HEK293 (cell line): ENCODE results near the gene EGFL8.
"Not testable (repeated sequence)": the region's sequence is repeated elsewhere in the genome, so short reads cannot be mapped to it uniquely, and the experiment has no call there.

ENCODE experiments used
- CTCF ChIA-PET: fragments of 350-600 bp; formaldehyde crosslinking; extraction: SDS; loops from one replicate; lab custom pipeline; 2021; ENCODE audit warnings: antibody characterized with exemption; lab: Yijun Ruan, JAX
- POLR2A ChIA-PET: fragments of 300-600 bp; formaldehyde crosslinking; extraction: SDS; loops from one replicate; lab custom pipeline; 2020; ENCODE audit warnings: antibody characterized with exemption, inconsistent platforms; lab: Yijun Ruan, JAX
- H3K27ac ChIP-seq: fragments of 200-500 bp; sonication (Bioruptor generic); 2 replicates; pipeline ENCODE4 v1.5.1; 2014; ENCODE audit warnings: low read depth, low read length, control low read depth, inconsistent platforms; ENCODE audit errors: extremely low read depth
- H3K36me3 ChIP-seq, 2 experiments: fragments of 200-500 bp in 1 of 2; sonication (Bioruptor generic) in 1 of 2; 1 replicate in 1 of 2; 2 replicates in 1 of 2; pipeline ENCODE4 v1.5.1; 2014 to 2017; ENCODE audit warnings: inconsistent platforms in 2 of 2, low read length in 2 of 2; ENCODE audit not compliant: control insufficient read depth in 2 of 2, insufficient read depth in 1 of 2
- H3K4me1 ChIP-seq: fragments of 200-500 bp; sonication (Bioruptor generic); 2 replicates; pipeline ENCODE4 v1.5.1; 2014; ENCODE audit warnings: mild to moderate bottlenecking, low read length, inconsistent platforms; ENCODE audit not compliant: control insufficient read depth, insufficient read depth
- H3K4me3 ChIP-seq: 2 replicates; pipeline ENCODE4 v1.5.1; 2011; ENCODE audit warnings: low read depth, mild to moderate bottlenecking, control low read depth, low read length, moderate library complexity
- H3K9me3 ChIP-seq: fragments of 200-500 bp; sonication (Bioruptor generic); 2 replicates; pipeline ENCODE4 v1.5.1; 2014; ENCODE audit warnings: low read depth, low read length, inconsistent platforms; ENCODE audit not compliant: control insufficient read depth, insufficient read depth
- HOXA7 ChIP-seq: sonication (generic); formaldehyde crosslinking; IDR thresholded peaks from 2 replicates; pipeline ENCODE4 v1.8.1; 2022; ENCODE audit warnings: missing genetic modification reagents, borderline replicate concordance
- KLF1 ChIP-seq: fragments of 450-650 bp; formaldehyde crosslinking; IDR thresholded peaks from 2 replicates; pipeline ENCODE4 v1.5.1; 2016; ENCODE audit warnings: missing biosample characterization, missing genetic modification characterization
- KLF7 ChIP-seq: fragments of 450-650 bp; formaldehyde crosslinking; IDR thresholded peaks from 2 replicates; pipeline ENCODE4 v1.5.1; 2016; ENCODE audit warnings: missing biosample characterization, missing genetic modification characterization, borderline replicate concordance
- OSR2 ChIP-seq: fragments of 450-650 bp; formaldehyde crosslinking; IDR thresholded peaks from 2 replicates; pipeline ENCODE4 v1.5.1; 2016; ENCODE audit warnings: missing biosample characterization, missing genetic modification characterization
- SALL2 ChIP-seq: fragments of 450-650 bp; formaldehyde crosslinking; IDR thresholded peaks from 2 replicates; pipeline ENCODE4 v1.5.0; 2017; ENCODE audit warnings: missing biosample characterization, mild to moderate bottlenecking, missing genetic modification characterization, borderline replicate concordance
- SP7 ChIP-seq: fragments of 450-650 bp; formaldehyde crosslinking; IDR thresholded peaks from 2 replicates; pipeline ENCODE4 v1.5.1; 2016; ENCODE audit warnings: missing biosample characterization, missing genetic modification characterization
- TCF7L2 ChIP-seq: IDR thresholded peaks from 2 replicates; pipeline ENCODE4 v1.6.1; 2011; ENCODE audit warnings: low read depth, mild to moderate bottlenecking, inconsistent platforms, low read length, moderate library complexity, borderline replicate concordance
- ZBTB20 ChIP-seq: fragments of 450-650 bp; formaldehyde crosslinking; IDR thresholded peaks from 2 replicates; pipeline ENCODE4 v1.5.1; 2016; ENCODE audit warnings: missing biosample characterization, missing genetic modification characterization
- ZNF221 ChIP-seq: fragments of 450-650 bp; formaldehyde crosslinking; IDR thresholded peaks from 2 replicates; pipeline ENCODE4 v1.5.1; 2017; ENCODE audit warnings: missing biosample characterization, missing genetic modification characterization, borderline replicate concordance
- ZNF23 ChIP-seq: fragments of 450-650 bp; formaldehyde crosslinking; IDR thresholded peaks from 2 replicates; pipeline ENCODE4 v1.5.1; 2016; ENCODE audit warnings: missing biosample characterization, missing genetic modification characterization, borderline replicate concordance
- ZNF416 ChIP-seq: fragments of 450-650 bp; formaldehyde crosslinking; IDR thresholded peaks from 2 replicates; pipeline ENCODE4 v1.5.1; 2016; ENCODE audit warnings: missing biosample characterization, missing genetic modification characterization
- ZNF423 ChIP-seq: fragments of 450-650 bp; formaldehyde crosslinking; IDR thresholded peaks from 2 replicates; pipeline ENCODE4 v1.5.1; 2016; ENCODE audit warnings: missing biosample characterization, missing genetic modification characterization
- ZNF48 ChIP-seq: fragments of 450-650 bp; formaldehyde crosslinking; IDR thresholded peaks from 2 replicates; pipeline ENCODE4 v1.5.1; 2016; ENCODE audit warnings: missing biosample characterization, missing genetic modification characterization
- ZNF560 ChIP-seq: fragments of 450-650 bp; formaldehyde crosslinking; IDR thresholded peaks from 2 replicates; pipeline ENCODE4 v1.5.1; 2017; ENCODE audit warnings: missing biosample characterization, missing genetic modification characterization, borderline replicate concordance
- ZNF626 ChIP-seq: fragments of 450-650 bp; sonication (Bioruptor Pico); formaldehyde crosslinking; IDR thresholded peaks from 2 replicates; pipeline ENCODE4 v1.5.1; 2018; ENCODE audit warnings: missing biosample characterization, missing genetic modification characterization, inconsistent platforms
- ZNF629 ChIP-seq: fragments of 450-650 bp; formaldehyde crosslinking; IDR thresholded peaks from 2 replicates; pipeline ENCODE4 v1.5.1; 2017; ENCODE audit warnings: missing biosample characterization, missing genetic modification characterization
- TF ChIP-seq, protein P1 (sequence below): fragments of 450-650 bp; formaldehyde crosslinking; IDR thresholded peaks from 2 replicates; pipeline ENCODE4 v1.5.1; 2016; ENCODE audit warnings: missing biosample characterization, missing genetic modification characterization
- TF ChIP-seq, protein P2 (sequence below): fragments of 450-650 bp; formaldehyde crosslinking; IDR thresholded peaks from 2 replicates; pipeline ENCODE4 v1.5.1; 2016; ENCODE audit warnings: missing biosample characterization, missing genetic modification characterization
- TF ChIP-seq, protein P3 (sequence below): fragments of 450-650 bp; formaldehyde crosslinking; IDR thresholded peaks from 2 replicates; pipeline ENCODE4 v1.5.1; 2016; ENCODE audit warnings: missing biosample characterization, missing genetic modification characterization
- TF ChIP-seq, protein P4 (sequence below): fragments of 450-650 bp; formaldehyde crosslinking; IDR thresholded peaks from 2 replicates; pipeline ENCODE4 v1.5.1; 2016; ENCODE audit warnings: missing biosample characterization, missing genetic modification characterization
- TF ChIP-seq, protein P5 (sequence below): fragments of 450-650 bp; formaldehyde crosslinking; IDR thresholded peaks from 2 replicates; pipeline ENCODE4 v1.5.1; 2016; ENCODE audit warnings: missing biosample characterization, missing genetic modification characterization, borderline replicate concordance

EGFL8 gene

DNA sequence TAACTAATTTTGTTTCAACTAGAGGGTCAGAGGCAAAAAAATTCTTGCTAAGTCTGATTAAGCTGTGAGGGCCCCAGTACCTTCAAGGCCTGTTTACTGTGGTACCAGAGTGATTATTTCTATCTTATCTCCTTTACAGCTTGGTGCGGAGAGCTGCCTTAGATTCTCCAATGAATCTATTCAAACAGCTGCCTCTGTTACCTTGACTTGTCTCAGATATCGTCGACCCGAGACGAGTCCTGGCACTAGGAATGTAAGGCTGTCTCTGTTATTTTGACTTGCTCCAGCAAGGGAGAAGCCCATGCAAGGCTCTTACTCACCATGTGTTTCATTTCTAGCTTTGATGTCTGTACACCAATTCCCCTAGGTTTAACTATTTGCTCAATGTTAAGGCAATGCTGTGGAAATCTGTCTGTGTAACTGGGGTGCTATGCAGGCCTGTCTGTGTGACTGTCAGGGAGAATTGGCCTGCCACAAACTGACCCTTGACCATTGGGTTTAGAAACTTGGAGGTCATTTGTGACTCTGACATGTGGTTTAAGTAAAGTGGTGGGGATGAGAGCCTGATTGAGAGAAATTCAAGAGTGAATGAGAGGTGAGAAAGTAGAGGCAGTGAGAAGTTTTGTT lies 23.9 kb upstream of the EGFL8 start:
- ChIA-PET CTCF (no interaction called here), POLR2A (no interaction called here)
- H3K27ac ChIP-seq, result no peak overlapping the region

DNA sequence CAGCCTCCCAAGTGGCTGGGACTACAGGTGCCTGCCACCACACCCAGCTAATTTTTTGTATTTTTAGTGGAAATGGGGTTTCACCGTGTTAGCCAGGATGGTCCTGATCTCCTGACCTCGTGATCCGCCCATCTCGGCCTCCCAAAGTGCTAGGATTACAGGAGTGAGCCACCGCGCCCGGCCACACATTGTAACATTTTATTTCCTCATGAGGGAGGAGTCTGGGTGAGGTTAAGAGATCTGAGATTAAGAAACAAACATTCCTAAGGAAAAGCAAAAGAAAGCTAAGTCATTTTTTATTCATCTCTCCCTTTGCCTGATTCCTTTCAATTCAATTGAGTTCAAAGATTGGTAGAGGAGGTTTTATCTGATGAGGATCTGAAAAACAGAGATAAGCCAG lies 20.2 kb upstream of the EGFL8 start:
- POLR2A ChIA-PET, result interaction anchor here (0.5 to 3.2 kb wide), 3 partner anchors 9 to 32 kb away, joined by 5 to 26 read pairs (median 6); partner anchors contain the start of genes AGPAT1 and FKBPL
- not testable (repeated sequence) for H3K9me3 ChIP-seq, H3K36me3 ChIP-seq, H3K4me1 ChIP-seq, H3K27ac ChIP-seq, H3K4me3 ChIP-seq
- CTCF ChIA-PET, result interaction anchor here (0.6 to 3.0 kb wide), 3 partner anchors 26 to 905 kb away, joined by 3 to 14 read pairs (median 3); no protein-coding TSS in a partner anchor
- TF ChIP-seq KLF1 (tag by site-specific recombination), result peak; percentile 89
- TF ChIP-seq, all 188 proteins: peak for 1; not testable (repeated sequence) for 187

More for the DNA sequence above, 23.9 kb upstream of the EGFL8 start:
- no peak for TF ChIP-seq ZNF23
- no peak for TF ChIP-seq ZNF416 (tag by site-specific recombination)
- TF ChIP-seq ZNF626 (tag by site-specific recombination), result no peak
- TF ChIP-seq ZNF560, result no peak
- TF ChIP-seq ZNF221 (tag by site-specific recombination), result no peak
- TF ChIP-seq, protein P1, sequence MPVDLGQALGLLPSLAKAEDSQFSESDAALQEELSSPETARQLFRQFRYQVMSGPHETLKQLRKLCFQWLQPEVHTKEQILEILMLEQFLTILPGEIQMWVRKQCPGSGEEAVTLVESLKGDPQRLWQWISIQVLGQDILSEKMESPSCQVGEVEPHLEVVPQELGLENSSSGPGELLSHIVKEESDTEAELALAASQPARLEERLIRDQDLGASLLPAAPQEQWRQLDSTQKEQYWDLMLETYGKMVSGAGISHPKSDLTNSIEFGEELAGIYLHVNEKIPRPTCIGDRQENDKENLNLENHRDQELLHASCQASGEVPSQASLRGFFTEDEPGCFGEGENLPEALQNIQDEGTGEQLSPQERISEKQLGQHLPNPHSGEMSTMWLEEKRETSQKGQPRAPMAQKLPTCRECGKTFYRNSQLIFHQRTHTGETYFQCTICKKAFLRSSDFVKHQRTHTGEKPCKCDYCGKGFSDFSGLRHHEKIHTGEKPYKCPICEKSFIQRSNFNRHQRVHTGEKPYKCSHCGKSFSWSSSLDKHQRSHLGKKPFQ (tag by site-specific recombination), result no peak
- TF ChIP-seq TCF7L2, result no peak
- no peak for TF ChIP-seq SP7 (tag by site-specific recombination)
- TF ChIP-seq, protein P2, sequence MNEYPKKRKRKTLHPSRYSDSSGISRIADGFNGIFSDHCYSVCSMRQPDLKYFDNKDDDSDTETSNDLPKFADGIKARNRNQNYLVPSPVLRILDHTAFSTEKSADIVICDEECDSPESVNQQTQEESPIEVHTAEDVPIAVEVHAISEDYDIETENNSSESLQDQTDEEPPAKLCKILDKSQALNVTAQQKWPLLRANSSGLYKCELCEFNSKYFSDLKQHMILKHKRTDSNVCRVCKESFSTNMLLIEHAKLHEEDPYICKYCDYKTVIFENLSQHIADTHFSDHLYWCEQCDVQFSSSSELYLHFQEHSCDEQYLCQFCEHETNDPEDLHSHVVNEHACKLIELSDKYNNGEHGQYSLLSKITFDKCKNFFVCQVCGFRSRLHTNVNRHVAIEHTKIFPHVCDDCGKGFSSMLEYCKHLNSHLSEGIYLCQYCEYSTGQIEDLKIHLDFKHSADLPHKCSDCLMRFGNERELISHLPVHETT, result no peak
- no peaks in the 10 kb centered on the region for H3K4me1 ChIP-seq
- H3K4me3 ChIP-seq, result no peak overlapping the region
- no peaks in the 10 kb centered on the region for H3K36me3 ChIP-seq
- no peaks in the 10 kb centered on the region for H3K9me3 ChIP-seq

DNA sequence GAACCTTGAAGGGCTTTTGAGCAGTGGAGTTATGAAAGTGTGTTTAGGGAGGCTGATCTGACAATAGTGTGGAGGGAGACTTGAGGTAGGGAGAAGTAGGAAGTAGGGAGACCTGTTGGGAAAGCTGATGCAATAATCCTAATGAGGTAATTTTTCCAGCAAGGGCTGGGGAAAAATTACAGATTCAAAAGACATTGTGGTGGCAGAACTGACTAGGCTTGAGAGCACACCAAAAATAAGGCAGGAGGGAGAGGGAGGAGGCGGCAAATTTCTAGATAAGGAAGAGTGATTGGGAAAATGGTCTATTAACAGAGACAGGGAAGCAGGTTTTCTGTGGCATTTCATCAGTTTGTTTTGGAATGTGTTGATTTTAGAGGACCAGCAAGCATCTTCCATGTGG lies 18.1 kb upstream of the EGFL8 start:
- Histone ChIP-seq H3K36me3 (no peaks in the 10 kb centered on the region), H3K4me1 (0 out of 2 replicates have a peak, but pooled peaks cover 2% of the 10 kb centered on the region), H3K4me3 (no peak overlapping the region), H3K27ac (no peak overlapping the region), H3K9me3 (no peaks in the 10 kb centered on the region)
- CTCF ChIA-PET, result interaction anchor here (0.7 to 2.1 kb wide), 8 partner anchors 9 to 977 kb away, joined by 3 to 9 read pairs (median 4); no protein-coding TSS in a partner anchor
- POLR2A ChIA-PET, result interaction anchor here (1.0 to 3.2 kb wide), 2 partner anchors 16 to 28 kb away, joined by 3 to 26 read pairs; partner anchors contain the start of gene FKBPL
- TF ChIP-seq, protein P3, sequence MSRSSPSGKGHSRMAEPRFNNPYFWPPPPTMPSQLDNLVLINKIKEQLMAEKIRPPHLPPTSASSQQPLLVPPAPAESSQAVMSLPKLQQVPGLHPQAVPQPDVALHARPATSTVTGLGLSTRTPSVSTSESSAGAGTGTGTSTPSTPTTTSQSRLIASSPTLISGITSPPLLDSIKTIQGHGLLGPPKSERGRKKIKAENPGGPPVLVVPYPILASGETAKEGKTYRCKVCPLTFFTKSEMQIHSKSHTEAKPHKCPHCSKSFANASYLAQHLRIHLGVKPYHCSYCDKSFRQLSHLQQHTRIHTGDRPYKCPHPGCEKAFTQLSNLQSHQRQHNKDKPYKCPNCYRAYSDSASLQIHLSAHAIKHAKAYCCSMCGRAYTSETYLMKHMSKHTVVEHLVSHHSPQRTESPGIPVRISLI (tag by site-specific recombination), result no peak
- TF ChIP-seq, protein P4, sequence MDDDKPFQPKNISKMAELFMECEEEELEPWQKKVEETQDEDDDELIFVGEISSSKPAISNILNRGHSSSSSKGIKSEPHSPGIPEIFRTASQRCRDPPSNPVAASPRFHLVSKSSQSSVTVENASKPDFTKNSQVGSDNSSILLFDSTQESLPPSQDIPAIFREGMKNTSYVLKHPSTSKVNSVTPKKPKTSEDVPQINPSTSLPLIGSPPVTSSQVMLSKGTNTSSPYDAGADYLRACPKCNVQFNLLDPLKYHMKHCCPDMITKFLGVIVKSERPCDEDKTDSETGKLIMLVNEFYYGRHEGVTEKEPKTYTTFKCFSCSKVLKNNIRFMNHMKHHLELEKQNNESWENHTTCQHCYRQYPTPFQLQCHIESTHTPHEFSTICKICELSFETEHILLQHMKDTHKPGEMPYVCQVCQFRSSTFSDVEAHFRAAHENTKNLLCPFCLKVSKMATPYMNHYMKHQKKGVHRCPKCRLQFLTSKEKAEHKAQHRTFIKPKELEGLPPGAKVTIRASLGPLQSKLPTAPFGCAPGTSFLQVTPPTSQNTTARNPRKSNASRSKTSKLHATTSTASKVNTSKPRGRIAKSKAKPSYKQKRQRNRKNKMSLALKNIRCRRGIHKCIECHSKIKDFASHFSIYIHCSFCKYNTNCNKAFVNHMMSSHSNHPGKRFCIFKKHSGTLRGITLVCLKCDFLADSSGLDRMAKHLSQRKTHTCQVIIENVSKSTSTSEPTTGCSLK (tag by site-specific recombination), result no peak
- no peak for TF ChIP-seq HOXA7 (CRISPR knock-in tag)
- no peak for TF ChIP-seq KLF7 (tag by site-specific recombination)
- TF ChIP-seq ZNF423 (tag by site-specific recombination), result no peak
- peak; percentile 47; the same call in 1 of the 2 replicates for TF ChIP-seq ZNF629 (tag by site-specific recombination)
- TF ChIP-seq, protein P5, sequence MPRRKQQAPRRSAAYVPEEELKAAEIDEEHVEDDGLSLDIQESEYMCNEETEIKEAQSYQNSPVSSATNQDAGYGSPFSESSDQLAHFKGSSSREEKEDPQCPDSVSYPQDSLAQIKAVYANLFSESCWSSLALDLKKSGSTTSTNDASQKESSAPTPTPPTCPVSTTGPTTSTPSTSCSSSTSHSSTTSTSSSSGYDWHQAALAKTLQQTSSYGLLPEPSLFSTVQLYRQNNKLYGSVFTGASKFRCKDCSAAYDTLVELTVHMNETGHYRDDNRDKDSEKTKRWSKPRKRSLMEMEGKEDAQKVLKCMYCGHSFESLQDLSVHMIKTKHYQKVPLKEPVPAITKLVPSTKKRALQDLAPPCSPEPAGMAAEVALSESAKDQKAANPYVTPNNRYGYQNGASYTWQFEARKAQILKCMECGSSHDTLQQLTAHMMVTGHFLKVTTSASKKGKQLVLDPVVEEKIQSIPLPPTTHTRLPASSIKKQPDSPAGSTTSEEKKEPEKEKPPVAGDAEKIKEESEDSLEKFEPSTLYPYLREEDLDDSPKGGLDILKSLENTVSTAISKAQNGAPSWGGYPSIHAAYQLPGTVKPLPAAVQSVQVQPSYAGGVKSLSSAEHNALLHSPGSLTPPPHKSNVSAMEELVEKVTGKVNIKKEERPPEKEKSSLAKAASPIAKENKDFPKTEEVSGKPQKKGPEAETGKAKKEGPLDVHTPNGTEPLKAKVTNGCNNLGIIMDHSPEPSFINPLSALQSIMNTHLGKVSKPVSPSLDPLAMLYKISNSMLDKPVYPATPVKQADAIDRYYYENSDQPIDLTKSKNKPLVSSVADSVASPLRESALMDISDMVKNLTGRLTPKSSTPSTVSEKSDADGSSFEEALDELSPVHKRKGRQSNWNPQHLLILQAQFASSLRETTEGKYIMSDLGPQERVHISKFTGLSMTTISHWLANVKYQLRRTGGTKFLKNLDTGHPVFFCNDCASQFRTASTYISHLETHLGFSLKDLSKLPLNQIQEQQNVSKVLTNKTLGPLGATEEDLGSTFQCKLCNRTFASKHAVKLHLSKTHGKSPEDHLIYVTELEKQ (tag by site-specific recombination), result no peak
- TF ChIP-seq ZNF48 (tag by site-specific recombination), result no peak
- TF ChIP-seq ZBTB20 (tag by site-specific recombination), result no peak
- TF ChIP-seq OSR2 (tag by site-specific recombination), result no peak
- TF ChIP-seq SALL2 (tag by site-specific recombination), result no peak
